H1 (cell line): Measurements from ENCODE around the gene DUSP7. TPM values are rescaled to one million over a fixed set of nuclear protein-coding genes. Genes with fewer than 3 reads are reported as not detected.

Source experiments
- CTCF ChIA-PET: fragments of 300-600 bp; sonication (Branson Sonifier 250); formaldehyde crosslinking; loops from one replicate; lab custom pipeline; 2021; ENCODE audit not compliant: partially characterized antibody; lab: Charles Lee
- POLR2A ChIA-PET: fragments of 300-600 bp; sonication (Branson Sonifier 250); formaldehyde crosslinking; loops from one replicate; lab custom pipeline; 2021; ENCODE audit warnings: inconsistent platforms; ENCODE audit not compliant: partially characterized antibody; lab: Charles Lee
- DNase-seq, 2 experiments: peaks; one replicate each; pipeline versions ENCODE4 v3.0.0 to v3.0.0-alpha.2; 2010 to 2022; ENCODE audit warnings: low spot score in 2 of 2, low read depth in 1 of 2, mixed read lengths in 1 of 2
- FAIRE-seq: peaks from 2 replicates; lab custom pipeline; 2011; peaks lifted over from hg19 to GRCh38; lab: Jason Lieb, UNC
- H2AFZ ChIP-seq: 2 replicates; pipeline ENCODE4 v1.8.1; 2012; ENCODE audit warnings: low read length, inconsistent platforms
- H2AK5ac ChIP-seq: 2 replicates; pipeline ENCODE4 v1.6.1; 2013; ENCODE audit warnings: low read depth, low read length
- H2BK120ac ChIP-seq: replicated peaks from 2 replicates; pipeline ENCODE3; 2013; ENCODE audit warnings: low read depth, low read length, inconsistent platforms
- H2BK12ac ChIP-seq: 2 replicates; pipeline ENCODE4 v1.6.1; 2013; ENCODE audit warnings: low read depth, low read length
- H2BK15ac ChIP-seq: 2 replicates; pipeline ENCODE4 v1.6.1; 2013; ENCODE audit warnings: low read length
- H2BK20ac ChIP-seq: 2 replicates; pipeline ENCODE4 v1.6.1; 2013; ENCODE audit warnings: low read length
- H2BK5ac ChIP-seq: 2 replicates; pipeline ENCODE4 v1.6.1; 2013; ENCODE audit warnings: low read depth, low read length
- H3K14ac ChIP-seq: 2 replicates; pipeline ENCODE4 v1.6.1; 2013; ENCODE audit warnings: inconsistent platforms; ENCODE audit not compliant: insufficient read length
- H3K18ac ChIP-seq: 2 replicates; pipeline ENCODE4 v1.6.1; 2013; ENCODE audit warnings: low read length; ENCODE audit errors: extremely low read depth
- H3K23ac ChIP-seq: 2 replicates; pipeline ENCODE4 v1.6.1; 2013; ENCODE audit warnings: inconsistent platforms; ENCODE audit not compliant: insufficient read length
- H3K23me2 ChIP-seq: 2 replicates; pipeline ENCODE4 v1.6.1; 2013; ENCODE audit warnings: low read depth, low read length
- H3K27ac ChIP-seq: 2 replicates; pipeline ENCODE4 v1.6.1; 2011; ENCODE audit warnings: low read depth, low read length, inconsistent platforms
- H3K27me3 ChIP-seq, 4 experiments: replicated peaks in 1 of 4; 1 replicate in 1 of 4; 2 replicates in 3 of 4; pipeline versions ENCODE4 v1.6.1 to v1.8.1; 2011 to 2013; ENCODE audit warnings: low read length in 3 of 4, mild to moderate bottlenecking in 3 of 4, inconsistent platforms in 2 of 4, mixed read lengths in 2 of 4, moderate library complexity in 1 of 4; ENCODE audit not compliant: control insufficient read depth in 3 of 4, insufficient read depth in 3 of 4; ENCODE audit errors: extremely low read depth in 1 of 4
- H3K36me3 ChIP-seq, 4 experiments: 2 replicates each; pipeline versions ENCODE4 v1.6.1 to v1.8.1; 2011 to 2013; ENCODE audit warnings: mild to moderate bottlenecking in 4 of 4, low read length in 3 of 4, moderate library complexity in 2 of 4, control low read depth in 1 of 4, inconsistent platforms in 1 of 4; ENCODE audit not compliant: insufficient read depth in 4 of 4, control insufficient read depth in 2 of 4
- H3K4ac ChIP-seq: replicated peaks from 2 replicates; pipeline ENCODE3; 2013; ENCODE audit warnings: low read length, low read depth, mixed read lengths, inconsistent platforms; ENCODE audit not compliant: insufficient read length
- H3K4me1 ChIP-seq, 4 experiments: replicated peaks in 1 of 4; 1 replicate in 1 of 4; 2 replicates in 3 of 4; pipeline versions ENCODE4 v1.6.1 to v1.8.1; 2011 to 2013; ENCODE audit warnings: low read length in 3 of 4, inconsistent platforms in 2 of 4, mixed read lengths in 1 of 4; ENCODE audit not compliant: insufficient read depth in 4 of 4, control insufficient read depth in 3 of 4
- H3K4me2 ChIP-seq, 2 experiments: 2 replicates each; pipeline versions ENCODE4 v1.6.1 to v1.8.1; 2011 to 2013; ENCODE audit warnings: low read depth in 2 of 2, low read length in 2 of 2, control low read depth in 1 of 2, inconsistent platforms in 1 of 2, mild to moderate bottlenecking in 1 of 2; ENCODE audit not compliant: insufficient read depth in 1 of 2
- H3K4me3 ChIP-seq, 4 experiments: fragments of 200-600, 300-600 bp in 1 of 4; sonication (generic), shearing (Covaris generic), sonication (Bioruptor Twin) in 1 of 4; 2 replicates each; pipeline versions ENCODE4 v1.5.1 to v1.8.1; 2011 to 2016; ENCODE audit warnings: low read length in 4 of 4, low read depth in 3 of 4, control low read depth in 2 of 4, inconsistent platforms in 2 of 4, mild to moderate bottlenecking in 2 of 4, mixed read lengths in 1 of 4, moderate library complexity in 1 of 4; ENCODE audit not compliant: insufficient read depth in 2 of 4; ENCODE audit errors: extremely low read depth in 1 of 4
- H3K56ac ChIP-seq: replicated peaks from 2 replicates; pipeline ENCODE3; 2013; ENCODE audit warnings: low read depth, mild to moderate bottlenecking, mixed read lengths, low read length, inconsistent platforms; ENCODE audit not compliant: insufficient read length
- H3K79me1 ChIP-seq: 2 replicates; pipeline ENCODE4 v1.6.1; 2013; ENCODE audit warnings: low read depth, low read length, control low read depth
- H3K79me2 ChIP-seq, 2 experiments: 2 replicates each; pipeline versions ENCODE4 v1.6.1 to v1.8.1; 2012 to 2013; ENCODE audit warnings: low read length in 2 of 2, mild to moderate bottlenecking in 2 of 2, inconsistent platforms in 1 of 2; ENCODE audit not compliant: insufficient read depth in 2 of 2, control insufficient read depth in 1 of 2
- H3K9ac ChIP-seq, 4 experiments: replicated peaks in 1 of 4; 1 replicate in 1 of 4; 2 replicates in 3 of 4; pipeline versions ENCODE4 v1.6.1 to v1.8.1; 2011 to 2013; ENCODE audit warnings: low read depth in 3 of 4, low read length in 3 of 4, control low read depth in 2 of 4, mild to moderate bottlenecking in 2 of 4, moderate library complexity in 2 of 4, inconsistent platforms in 1 of 4; ENCODE audit errors: extremely low read depth in 1 of 4
- H3K9me3 ChIP-seq, 2 experiments: 2 replicates each; pipeline versions ENCODE4 v1.6.1 to v1.8.1; 2012 to 2013; ENCODE audit warnings: mild to moderate bottlenecking in 2 of 2, moderate library complexity in 2 of 2, control low read depth in 1 of 2, inconsistent platforms in 1 of 2, low read depth in 1 of 2, low read length in 1 of 2, mixed read lengths in 1 of 2; ENCODE audit not compliant: insufficient read depth in 2 of 2
- H4K20me1 ChIP-seq, 2 experiments: replicated peaks in 1 of 2; 2 replicates each; pipeline versions ENCODE3 to v1.8.1; 2011 to 2013; ENCODE audit warnings: inconsistent platforms in 2 of 2, low read length in 2 of 2, mild to moderate bottlenecking in 1 of 2; ENCODE audit not compliant: insufficient read depth in 2 of 2, control insufficient read depth in 1 of 2
- H4K5ac ChIP-seq: 2 replicates; pipeline ENCODE4 v1.6.1; 2013; ENCODE audit warnings: low read length, low read depth, mixed read lengths, inconsistent platforms; ENCODE audit not compliant: insufficient read length
- H4K8ac ChIP-seq: 2 replicates; pipeline ENCODE4 v1.8.0; 2013; ENCODE audit warnings: mild to moderate bottlenecking, moderate library complexity, low read length, inconsistent platforms; ENCODE audit not compliant: insufficient read depth; ENCODE audit errors: extremely low read depth
- H4K91ac ChIP-seq: replicated peaks from 2 replicates; pipeline ENCODE3; 2013; ENCODE audit warnings: low read length, mixed read lengths, inconsistent platforms; ENCODE audit not compliant: insufficient read length
- CBX8 ChIP-seq: fragments of 300-800, 300-1000 bp; sonication (generic); IDR thresholded peaks from 2 replicates; pipeline ENCODE4 v1.7.1; 2016; ENCODE audit warnings: low read depth, low read length, borderline replicate concordance
- CHD2 ChIP-seq: IDR thresholded peaks from 2 replicates; pipeline ENCODE4 v1.6.1; 2012; ENCODE audit warnings: low read length, improper control_type of control experiment
- POU5F1 ChIP-seq: IDR thresholded peaks from 2 replicates; pipeline ENCODE4 v1.6.1; 2011; ENCODE audit warnings: low read depth, mild to moderate bottlenecking, low read length, moderate library complexity
- RAD21 ChIP-seq, 2 experiments: IDR thresholded peaks in 1 of 2; conservative IDR thresholded peaks in 1 of 2; 2 replicates each; pipeline ENCODE4 v1.6.1; 2011; ENCODE audit warnings: low read depth in 2 of 2, low read length in 2 of 2, improper control_type of control experiment in 1 of 2, inconsistent platforms in 1 of 2, mild to moderate bottlenecking in 1 of 2, moderate library complexity in 1 of 2
- RBBP5 ChIP-seq: IDR thresholded peaks from 2 replicates; pipeline ENCODE4 v1.7.1; 2012; ENCODE audit warnings: low read depth, mild to moderate bottlenecking, inconsistent platforms, low read length, moderate library complexity, borderline replicate concordance
- RNF2 ChIP-seq: fragments of 200-900, 300-1000 bp; sonication (generic); IDR thresholded peaks from 2 replicates; pipeline ENCODE4 v1.7.1; 2016; ENCODE audit warnings: borderline replicate concordance, low read depth, mild to moderate bottlenecking, antibody characterized with exemption, low read length; ENCODE audit not compliant: poor library complexity, severe bottlenecking; ENCODE audit errors: missing control alignments
- SIX5 ChIP-seq: IDR thresholded peaks from 2 replicates; pipeline ENCODE4 v1.6.1; 2011; ENCODE audit warnings: mild to moderate bottlenecking, low read depth, low read length
- SRF ChIP-seq: IDR thresholded peaks from 2 replicates; pipeline ENCODE4 v1.6.1; 2011; ENCODE audit warnings: mild to moderate bottlenecking, low read depth, low read length, moderate library complexity
- TAF7 ChIP-seq: optimal IDR thresholded peaks from 2 replicates; pipeline ENCODE3; 2011; ENCODE audit warnings: low read depth, mild to moderate bottlenecking, inconsistent platforms, low read length, moderate library complexity, borderline replicate concordance
- TBP ChIP-seq: IDR thresholded peaks from 2 replicates; pipeline ENCODE4 v1.6.1; 2011; ENCODE audit warnings: low read depth, low read length, improper control_type of control experiment
- TCF12 ChIP-seq: IDR thresholded peaks from 2 replicates; pipeline ENCODE4 v1.6.1; 2011; ENCODE audit warnings: low read depth, mild to moderate bottlenecking, low read length
- WGBS, 2 experiments: shearing (Covaris generic) in 1 of 2; methylation state at CpG; one replicate each; pipeline versions ENCODE4 v1.1.6 to v1.1.7; 2013 to 2015; ENCODE audit warnings: low lambda C conversion rate in 2 of 2, mixed read lengths in 2 of 2, inconsistent platforms in 1 of 2, low coverage in 1 of 2, missing lambda C conversion rate in 1 of 2; ENCODE audit not compliant: insufficient replicate concordance in 2 of 2, insufficient coverage in 1 of 2, insufficient read length in 1 of 2; ENCODE audit errors: extremely low coverage in 1 of 2, missing lambda C conversion rate in 1 of 2; 5-methylcytosine and 5-hydroxymethylcytosine counted together
- polyA plus RNA-seq, 7 experiments: library from polyadenylated mRNA; depleted of rRNA in 3 of 7; stranded (reverse) in 5 of 7; unstranded in 2 of 7; fragments of >200 nt in 5 of 7; fragments of 200-250 nt in 2 of 7; gene quantifications; 1 replicate in 5 of 7; 2 replicates in 1 of 7; 4 replicates in 1 of 7; pipeline versions ENCODE4 v1.2.1 to v1.2.3, GENCODE V29; 2011 to 2013; ENCODE audit warnings: missing spikeins in 2 of 7, mixed read lengths in 2 of 7
- total RNA-seq: library from RNA; stranded (reverse); fragmentation: NEBNext Ultra II Directional; extraction: Animal tissue kit (Norgen Biotek cat#: 25700); gene quantifications from 2 replicates; pipeline ENCODE4 v1.2.1, GENCODE V29; 2021
- TF ChIP-seq, protein P1 (sequence below): IDR thresholded peaks from 2 replicates; pipeline ENCODE4 v1.6.1; 2012; ENCODE audit warnings: low read length, inconsistent platforms

DUSP7 gene
- total and polyA plus RNA-seq, 2 of the 8 experiments (the other 6 are each of a cell fraction or from before 2014, with no cell fraction given): 19.4 to 24.9 TPM

DNA sequence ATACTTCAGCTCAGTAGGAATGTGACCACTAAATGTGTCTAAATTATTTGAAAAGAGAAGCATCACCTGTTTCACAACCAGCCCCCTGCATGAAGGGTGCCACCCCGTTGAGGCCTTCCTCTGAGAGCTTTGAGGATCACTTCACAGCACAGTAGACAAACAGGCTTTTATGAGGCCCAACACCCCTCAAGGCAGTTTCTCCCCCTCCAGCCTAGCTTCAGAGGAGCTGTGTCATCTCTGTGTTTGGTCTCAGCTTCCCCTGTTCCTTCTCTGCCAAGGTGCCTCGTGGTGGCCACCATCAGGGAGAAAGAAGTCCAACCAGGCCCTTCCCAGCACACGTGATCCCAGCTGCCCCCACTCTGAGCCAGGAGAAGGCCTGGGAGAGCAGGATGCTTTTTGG is 21.6 kb upstream of the DUSP7 start:
- Histone ChIP-seq H2BK5ac (no peak overlapping the region), H4K20me1 (peaks cover 2 to 3% of the 10 kb centered on the region in 2 experiments), H3K23me2 (no peaks in the 10 kb centered on the region), H3K14ac (no peak overlapping the region), H3K79me2 (no peaks in the 10 kb centered on the region), H2BK15ac (no peak overlapping the region), H3K4me1 (no peaks in the 10 kb centered on the region), H3K23ac (no peak overlapping the region), H4K91ac (no peak overlapping the region), H3K36me3 (peaks cover 0 to 12% (median 3%) of the 10 kb centered on the region in 4 experiments; a peak in 5 of 8 replicates), H3K56ac (no peak overlapping the region), H3K4me2 (no peak overlapping the region), H2BK120ac (no peak overlapping the region), H2AK5ac (no peak overlapping the region), H3K27ac (no peak overlapping the region), H3K9me3 (no peaks in the 10 kb centered on the region), H2BK20ac (no peak overlapping the region), H3K27me3 (no peaks in the 10 kb centered on the region; a peak in 2 of 7 replicates), H3K79me1 (no peaks in the 10 kb centered on the region; the same call in 1 of the 2 replicates), H3K4ac (no peak overlapping the region), H2AFZ (no peak overlapping the region), H3K18ac (no peak overlapping the region), H2BK12ac (no peak overlapping the region), H4K8ac (no peak overlapping the region), H3K9ac (no peak overlapping the region), H4K5ac (no peak overlapping the region), H3K4me3 (no peak overlapping the region)
- ChIA-PET CTCF (interaction anchor here (0.6 to 14.6 kb wide), 14 partner anchors 10 to 71 kb away, joined by 3 to 168 read pairs (median 6); partner anchors contain the start of gene DUSP7), POLR2A (interaction anchor here (1.5 kb wide), 1 partner anchor 82 kb away, joined by 5 read pairs; the partner anchor contains the start of gene RPL29)
- DNase-seq (no peak), FAIRE-seq (no peak)
- WGBS, 2 experiments: 97% methylated on average over 3 of the region's 3 CpGs; no CpG with 5 or more reads in 1 of the 2 experiments
- TF ChIP-seq TAF7 (no peak), SRF (no peak), CBX8 (no peak), RBBP5 (no peak), CHD2 (no peak), SIX5 (no peak), RAD21 (IDR thresholded peaks at IDR 0.05 in 1 of 2, conservative IDR thresholded peaks at IDR 0.05 in 1 of 2; ENCODE audit: low read depth in 2 of 2, low read length in 2 of 2) (no peak), TBP (no peak), RNF2 (no peak), TCF12 (no peak), POU5F1 (no peak)
- TF ChIP-seq, protein P1, sequence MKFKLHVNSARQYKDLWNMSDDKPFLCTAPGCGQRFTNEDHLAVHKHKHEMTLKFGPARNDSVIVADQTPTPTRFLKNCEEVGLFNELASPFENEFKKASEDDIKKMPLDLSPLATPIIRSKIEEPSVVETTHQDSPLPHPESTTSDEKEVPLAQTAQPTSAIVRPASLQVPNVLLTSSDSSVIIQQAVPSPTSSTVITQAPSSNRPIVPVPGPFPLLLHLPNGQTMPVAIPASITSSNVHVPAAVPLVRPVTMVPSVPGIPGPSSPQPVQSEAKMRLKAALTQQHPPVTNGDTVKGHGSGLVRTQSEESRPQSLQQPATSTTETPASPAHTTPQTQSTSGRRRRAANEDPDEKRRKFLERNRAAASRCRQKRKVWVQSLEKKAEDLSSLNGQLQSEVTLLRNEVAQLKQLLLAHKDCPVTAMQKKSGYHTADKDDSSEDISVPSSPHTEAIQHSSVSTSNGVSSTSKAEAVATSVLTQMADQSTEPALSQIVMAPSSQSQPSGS: no peak
